ENCODE measurements around the gene SLC25A47. TPM values are rescaled to one million over a fixed set of nuclear protein-coding genes. Genes with fewer than 3 reads are reported as not detected.

SLC25A47 gene
- total RNA-seq, 2 donors from 2014 or later: not detected

GRCh38 chr14:100362311-100362927, 39.3 kb downstream of the SLC25A47 start:
- WGBS, 2 donors: 88 to 95% methylated on average over 1 of the region's 1 CpG
- DNase-seq (no peak), ATAC-seq (no peak)
- Histone ChIP-seq H3K27ac (no peak overlapping the region), H3K27me3 (no peaks in the 10 kb centered on the region), H3K36me3 (replicated peaks in 1 of 2; ENCODE audit: insufficient read depth in 1 of 2, low read depth in 2 of 2) (peaks cover 0 to 12% of the 10 kb centered on the region in 2 donors), H3K9me3 (no peaks in the 10 kb centered on the region), H3K4me1 (no peaks in the 10 kb centered on the region), H3K4me3 (no peak overlapping the region)
- intact Hi-C loops (cut with DNase I): no loop called here
- TF ChIP-seq POLR2A (IDR thresholded peaks at IDR 0.05): no peak
- TF ChIP-seq CTCF (IDR thresholded peaks at IDR 0.05): no peak

GRCh38 chr14:100363053-100363452, 39.9 kb downstream of the SLC25A47 start:
- WGBS, 2 donors: 37 to 84% methylated on average over 2 of the region's 2 CpGs
- ATAC-seq: no peak

GRCh38 chr14:100364403-100364802, 41.3 kb downstream of the SLC25A47 start:
- ATAC-seq (no peak), DNase-seq (no peak)
- Histone ChIP-seq H3K27me3 (no peaks in the 10 kb centered on the region), H3K4me1 (no peaks in the 10 kb centered on the region), H3K9me3 (no peaks in the 10 kb centered on the region), H3K27ac (no peak overlapping the region), H3K36me3 (replicated peaks in 1 of 2; ENCODE audit: insufficient read depth in 1 of 2, low read depth in 2 of 2) (peaks cover 0 to 8% of the 10 kb centered on the region in 2 donors), H3K4me3 (no peak overlapping the region)
- intact Hi-C loops (cut with DNase I): no loop called here
- TF ChIP-seq CTCF (IDR thresholded peaks at IDR 0.05) (no peak), POLR2A (IDR thresholded peaks at IDR 0.05) (no peak)
- WGBS, 2 donors: 49 to 50% methylated on average over 1 of the region's 1 CpG

More at GRCh38 chr14:100363053-100363452, 39.9 kb downstream of the SLC25A47 start:
- Histone ChIP-seq H3K27me3 (no peaks in the 10 kb centered on the region), H3K4me3 (no peak overlapping the region), H3K4me1 (no peaks in the 10 kb centered on the region), H3K27ac (no peak overlapping the region), H3K9me3 (no peaks in the 10 kb centered on the region), H3K36me3 (replicated peaks in 1 of 2; ENCODE audit: insufficient read depth in 1 of 2, low read depth in 2 of 2) (peaks cover 0 to 12% of the 10 kb centered on the region in 2 donors)
- intact Hi-C loops (cut with DNase I): no loop called here
- TF ChIP-seq POLR2A (IDR thresholded peaks at IDR 0.05) (no peak), CTCF (IDR thresholded peaks at IDR 0.05) (no peak)
- no peak for DNase-seq

- TF ChIP-seq POLR2A (IDR thresholded peaks at IDR 0.05) (no peak), CTCF (IDR thresholded peaks at IDR 0.05) (no peak)
- peaks cover 0 to 2% of the 10 kb centered on the region in 2 donors for H3K36me3 ChIP-seq (replicated peaks in 1 of 2; ENCODE audit: insufficient read depth in 1 of 2, low read depth in 2 of 2)
Measured at GRCh38 chr14:100365741-100366140, 42.6 kb downstream of the SLC25A47 start.

GRCh38 chr14:100369019-100369418, 45.9 kb downstream of the SLC25A47 start:
- ATAC-seq: no peak
- H3K9me3 ChIP-seq: no peaks in the 10 kb centered on the region
- no peak overlapping the region for H3K4me3 ChIP-seq

More at GRCh38 chr14:100365741-100366140, 42.6 kb downstream of the SLC25A47 start:
- Histone ChIP-seq H3K27me3 (no peaks in the 10 kb centered on the region), H3K9me3 (no peaks in the 10 kb centered on the region), H3K4me1 (no peaks in the 10 kb centered on the region), H3K27ac (no peak overlapping the region), H3K4me3 (no peak overlapping the region)
- ATAC-seq (no peak), DNase-seq (no peak)
- intact Hi-C loops (cut with DNase I): no loop called here
- 57 to 86% methylated on average over 7 of the region's 7 CpGs for WGBS, 2 donors

More at GRCh38 chr14:100369019-100369418, 45.9 kb downstream of the SLC25A47 start:
- Histone ChIP-seq H3K27ac (no peak overlapping the region), H3K27me3 (no peaks in the 10 kb centered on the region), H3K36me3 (replicated peaks in 1 of 2; ENCODE audit: insufficient read depth in 1 of 2, low read depth in 2 of 2) (no peaks in the 10 kb centered on the region), H3K4me1 (no peaks in the 10 kb centered on the region)
- no peak for DNase-seq
- TF ChIP-seq CTCF (IDR thresholded peaks at IDR 0.05) (no peak), POLR2A (IDR thresholded peaks at IDR 0.05) (no peak)
- WGBS, 2 donors: 90 to 91% methylated on average over 12 to 13 of the region's 13 CpGs
- intact Hi-C loops (cut with DNase I): no loop called here

All from body of pancreas (tissue), 4 donors.